ENCODE data around the gene PI4KA.

Gene PI4KA

DNA sequence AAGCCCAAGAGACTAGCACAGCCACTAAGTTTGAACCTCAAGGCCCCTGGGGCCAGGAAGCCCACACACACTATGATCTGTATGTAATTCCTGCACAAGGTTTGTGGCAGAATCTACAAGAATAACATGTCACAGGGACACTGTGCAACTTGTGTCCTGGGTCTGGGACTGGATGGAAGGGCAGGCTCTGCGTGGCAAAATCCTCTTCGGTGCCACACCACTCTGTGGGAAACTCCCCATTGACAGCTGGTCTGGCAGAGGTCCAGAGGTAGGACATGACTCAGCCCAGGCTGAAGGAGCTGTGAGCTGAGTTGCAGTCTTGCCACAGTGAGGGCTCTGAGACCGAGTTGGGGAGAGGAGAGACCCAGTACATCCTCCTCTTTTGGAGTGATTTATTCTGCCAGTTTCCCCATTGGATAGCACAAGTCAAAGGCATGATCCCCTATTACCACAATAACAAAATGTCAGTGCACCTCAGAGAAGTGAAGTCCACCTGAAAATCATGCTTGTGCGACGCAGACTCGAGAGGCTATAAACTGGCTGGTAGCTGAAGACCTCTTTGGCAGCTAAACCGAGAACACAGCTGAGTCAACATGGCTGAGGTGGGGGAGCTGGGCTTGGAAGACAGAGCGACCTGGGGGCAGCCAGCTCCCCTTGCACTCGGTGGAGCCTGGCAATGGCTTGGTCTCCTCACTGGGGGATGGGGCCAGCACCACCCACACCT is 108.0 kb downstream of the PI4KA start (continued):
- TF ChIP-seq, protein P1, sequence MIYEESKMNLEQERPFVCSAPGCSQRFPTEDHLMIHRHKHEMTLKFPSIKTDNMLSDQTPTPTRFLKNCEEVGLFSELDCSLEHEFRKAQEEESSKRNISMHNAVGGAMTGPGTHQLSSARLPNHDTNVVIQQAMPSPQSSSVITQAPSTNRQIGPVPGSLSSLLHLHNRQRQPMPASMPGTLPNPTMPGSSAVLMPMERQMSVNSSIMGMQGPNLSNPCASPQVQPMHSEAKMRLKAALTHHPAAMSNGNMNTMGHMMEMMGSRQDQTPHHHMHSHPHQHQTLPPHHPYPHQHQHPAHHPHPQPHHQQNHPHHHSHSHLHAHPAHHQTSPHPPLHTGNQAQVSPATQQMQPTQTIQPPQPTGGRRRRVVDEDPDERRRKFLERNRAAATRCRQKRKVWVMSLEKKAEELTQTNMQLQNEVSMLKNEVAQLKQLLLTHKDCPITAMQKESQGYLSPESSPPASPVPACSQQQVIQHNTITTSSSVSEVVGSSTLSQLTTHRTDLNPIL (CRISPR knock-in tag; IDR thresholded peaks at IDR 0.05; ENCODE audit: low read depth) = no peak
- TF ChIP-seq SNAI2 (CRISPR knock-in tag; IDR thresholded peaks at IDR 0.05) = no peak
- no peak for TF ChIP-seq TCF4 (CRISPR knock-in tag; IDR thresholded peaks at IDR 0.05; ENCODE audit: borderline replicate concordance)
- TF ChIP-seq, protein P2, sequence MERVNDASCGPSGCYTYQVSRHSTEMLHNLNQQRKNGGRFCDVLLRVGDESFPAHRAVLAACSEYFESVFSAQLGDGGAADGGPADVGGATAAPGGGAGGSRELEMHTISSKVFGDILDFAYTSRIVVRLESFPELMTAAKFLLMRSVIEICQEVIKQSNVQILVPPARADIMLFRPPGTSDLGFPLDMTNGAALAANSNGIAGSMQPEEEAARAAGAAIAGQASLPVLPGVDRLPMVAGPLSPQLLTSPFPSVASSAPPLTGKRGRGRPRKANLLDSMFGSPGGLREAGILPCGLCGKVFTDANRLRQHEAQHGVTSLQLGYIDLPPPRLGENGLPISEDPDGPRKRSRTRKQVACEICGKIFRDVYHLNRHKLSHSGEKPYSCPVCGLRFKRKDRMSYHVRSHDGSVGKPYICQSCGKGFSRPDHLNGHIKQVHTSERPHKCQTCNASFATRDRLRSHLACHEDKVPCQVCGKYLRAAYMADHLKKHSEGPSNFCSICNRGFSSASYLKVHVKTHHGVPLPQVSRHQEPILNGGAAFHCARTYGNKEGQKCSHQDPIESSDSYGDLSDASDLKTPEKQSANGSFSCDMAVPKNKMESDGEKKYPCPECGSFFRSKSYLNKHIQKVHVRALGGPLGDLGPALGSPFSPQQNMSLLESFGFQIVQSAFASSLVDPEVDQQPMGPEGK (CRISPR knock-in tag; IDR thresholded peaks at IDR 0.05; ENCODE audit: borderline replicate concordance) = no peak
- no peak for TF ChIP-seq RARB (CRISPR knock-in tag; IDR thresholded peaks at IDR 0.05)
- TF ChIP-seq BACH2 (CRISPR knock-in tag; IDR thresholded peaks at IDR 0.05; ENCODE audit: borderline replicate concordance) = no peak
- no peak for TF ChIP-seq OSR1 (CRISPR knock-in tag; IDR thresholded peaks at IDR 0.05)
- TF ChIP-seq ZFP30 (CRISPR knock-in tag; IDR thresholded peaks at IDR 0.05) = no peak
- no peak for TF ChIP-seq ZC3H10 (CRISPR knock-in tag; IDR thresholded peaks at IDR 0.05)

DNA sequence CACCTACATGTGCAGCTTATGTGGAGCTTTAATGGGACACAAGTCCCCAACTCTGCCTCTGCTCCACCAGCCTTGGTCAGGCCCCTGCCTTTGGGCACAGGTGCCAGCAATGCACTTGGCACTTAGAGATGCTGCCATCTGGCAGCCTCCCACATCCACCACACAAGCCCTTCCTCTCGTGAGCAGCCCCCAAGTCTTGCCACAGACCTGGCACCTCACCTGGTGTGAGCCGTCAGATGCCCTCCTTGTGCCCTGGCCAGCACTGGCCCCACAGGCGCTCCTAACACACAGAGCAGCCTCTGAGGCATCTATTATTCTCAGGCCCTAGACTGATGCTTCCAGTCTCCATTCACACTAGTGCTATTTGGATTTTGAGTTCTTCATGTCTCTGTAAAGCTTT is 109.2 kb downstream of the PI4KA start:
- TF ChIP-seq TOX (CRISPR knock-in tag; IDR thresholded peaks at IDR 0.05; ENCODE audit: borderline replicate concordance) (no peak), PPARA (CRISPR knock-in tag; IDR thresholded peaks at IDR 0.05; ENCODE audit: borderline replicate concordance) (no peak), BACH2 (CRISPR knock-in tag; IDR thresholded peaks at IDR 0.05; ENCODE audit: borderline replicate concordance) (no peak), ZFP3 (CRISPR knock-in tag; IDR thresholded peaks at IDR 0.05) (no peak), ZNF565 (CRISPR knock-in tag; conservative IDR thresholded peaks at IDR 0.05; ENCODE audit: low read depth) (no peak), OSR1 (CRISPR knock-in tag; IDR thresholded peaks at IDR 0.05) (no peak), SNAI2 (CRISPR knock-in tag; IDR thresholded peaks at IDR 0.05) (no peak), CSDC2 (CRISPR knock-in tag; IDR thresholded peaks at IDR 0.05) (no peak), TCF4 (CRISPR knock-in tag; IDR thresholded peaks at IDR 0.05; ENCODE audit: borderline replicate concordance) (no peak), RARB (CRISPR knock-in tag; IDR thresholded peaks at IDR 0.05) (no peak), ZNF70 (CRISPR knock-in tag; IDR thresholded peaks at IDR 0.05) (no peak), ZFP30 (CRISPR knock-in tag; IDR thresholded peaks at IDR 0.05) (no peak), ARNTL (CRISPR knock-in tag; IDR thresholded peaks at IDR 0.05; ENCODE audit: borderline replicate concordance, low read depth) (no peak), GLIS3 (CRISPR knock-in tag; IDR thresholded peaks at IDR 0.05) (no peak), ZNF8 (CRISPR knock-in tag; IDR thresholded peaks at IDR 0.05) (no peak)
- TF ChIP-seq, protein P2 (CRISPR knock-in tag; IDR thresholded peaks at IDR 0.05; ENCODE audit: borderline replicate concordance) = no peak
- TF ChIP-seq, protein P3, sequence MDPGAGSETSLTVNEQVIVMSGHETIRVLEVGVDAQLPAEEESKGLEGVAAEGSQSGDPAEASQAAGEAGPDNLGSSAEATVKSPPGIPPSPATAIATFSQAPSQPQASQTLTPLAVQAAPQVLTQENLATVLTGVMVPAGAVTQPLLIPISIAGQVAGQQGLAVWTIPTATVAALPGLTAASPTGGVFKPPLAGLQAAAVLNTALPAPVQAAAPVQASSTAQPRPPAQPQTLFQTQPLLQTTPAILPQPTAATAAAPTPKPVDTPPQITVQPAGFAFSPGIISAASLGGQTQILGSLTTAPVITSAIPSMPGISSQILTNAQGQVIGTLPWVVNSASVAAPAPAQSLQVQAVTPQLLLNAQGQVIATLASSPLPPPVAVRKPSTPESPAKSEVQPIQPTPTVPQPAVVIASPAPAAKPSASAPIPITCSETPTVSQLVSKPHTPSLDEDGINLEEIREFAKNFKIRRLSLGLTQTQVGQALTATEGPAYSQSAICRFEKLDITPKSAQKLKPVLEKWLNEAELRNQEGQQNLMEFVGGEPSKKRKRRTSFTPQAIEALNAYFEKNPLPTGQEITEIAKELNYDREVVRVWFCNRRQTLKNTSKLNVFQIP (CRISPR knock-in tag; IDR thresholded peaks at IDR 0.05; ENCODE audit: borderline replicate concordance, low read depth) = no peak
- TF ChIP-seq, protein P1 (CRISPR knock-in tag; IDR thresholded peaks at IDR 0.05; ENCODE audit: low read depth) = no peak
- TF ChIP-seq, protein P4, sequence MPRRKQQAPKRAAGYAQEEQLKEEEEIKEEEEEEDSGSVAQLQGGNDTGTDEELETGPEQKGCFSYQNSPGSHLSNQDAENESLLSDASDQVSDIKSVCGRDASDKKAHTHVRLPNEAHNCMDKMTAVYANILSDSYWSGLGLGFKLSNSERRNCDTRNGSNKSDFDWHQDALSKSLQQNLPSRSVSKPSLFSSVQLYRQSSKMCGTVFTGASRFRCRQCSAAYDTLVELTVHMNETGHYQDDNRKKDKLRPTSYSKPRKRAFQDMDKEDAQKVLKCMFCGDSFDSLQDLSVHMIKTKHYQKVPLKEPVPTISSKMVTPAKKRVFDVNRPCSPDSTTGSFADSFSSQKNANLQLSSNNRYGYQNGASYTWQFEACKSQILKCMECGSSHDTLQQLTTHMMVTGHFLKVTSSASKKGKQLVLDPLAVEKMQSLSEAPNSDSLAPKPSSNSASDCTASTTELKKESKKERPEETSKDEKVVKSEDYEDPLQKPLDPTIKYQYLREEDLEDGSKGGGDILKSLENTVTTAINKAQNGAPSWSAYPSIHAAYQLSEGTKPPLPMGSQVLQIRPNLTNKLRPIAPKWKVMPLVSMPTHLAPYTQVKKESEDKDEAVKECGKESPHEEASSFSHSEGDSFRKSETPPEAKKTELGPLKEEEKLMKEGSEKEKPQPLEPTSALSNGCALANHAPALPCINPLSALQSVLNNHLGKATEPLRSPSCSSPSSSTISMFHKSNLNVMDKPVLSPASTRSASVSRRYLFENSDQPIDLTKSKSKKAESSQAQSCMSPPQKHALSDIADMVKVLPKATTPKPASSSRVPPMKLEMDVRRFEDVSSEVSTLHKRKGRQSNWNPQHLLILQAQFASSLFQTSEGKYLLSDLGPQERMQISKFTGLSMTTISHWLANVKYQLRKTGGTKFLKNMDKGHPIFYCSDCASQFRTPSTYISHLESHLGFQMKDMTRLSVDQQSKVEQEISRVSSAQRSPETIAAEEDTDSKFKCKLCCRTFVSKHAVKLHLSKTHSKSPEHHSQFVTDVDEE (CRISPR knock-in tag; IDR thresholded peaks at IDR 0.05) = no peak
- TF ChIP-seq, protein P5, sequence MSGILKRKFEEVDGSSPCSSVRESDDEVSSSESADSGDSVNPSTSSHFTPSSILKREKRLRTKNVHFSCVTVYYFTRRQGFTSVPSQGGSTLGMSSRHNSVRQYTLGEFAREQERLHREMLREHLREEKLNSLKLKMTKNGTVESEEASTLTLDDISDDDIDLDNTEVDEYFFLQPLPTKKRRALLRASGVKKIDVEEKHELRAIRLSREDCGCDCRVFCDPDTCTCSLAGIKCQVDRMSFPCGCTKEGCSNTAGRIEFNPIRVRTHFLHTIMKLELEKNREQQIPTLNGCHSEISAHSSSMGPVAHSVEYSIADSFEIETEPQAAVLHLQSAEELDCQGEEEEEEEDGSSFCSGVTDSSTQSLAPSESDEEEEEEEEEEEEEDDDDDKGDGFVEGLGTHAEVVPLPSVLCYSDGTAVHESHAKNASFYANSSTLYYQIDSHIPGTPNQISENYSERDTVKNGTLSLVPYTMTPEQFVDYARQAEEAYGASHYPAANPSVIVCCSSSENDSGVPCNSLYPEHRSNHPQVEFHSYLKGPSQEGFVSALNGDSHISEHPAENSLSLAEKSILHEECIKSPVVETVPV (CRISPR knock-in tag; IDR thresholded peaks at IDR 0.05) = no peak
- no peak for ATAC-seq

All from SK-N-SH treated with all-trans-retinoic acid at 6 μM for 48 hours (cell line).